ENCODE data around the gene ELF1.

DNA sequence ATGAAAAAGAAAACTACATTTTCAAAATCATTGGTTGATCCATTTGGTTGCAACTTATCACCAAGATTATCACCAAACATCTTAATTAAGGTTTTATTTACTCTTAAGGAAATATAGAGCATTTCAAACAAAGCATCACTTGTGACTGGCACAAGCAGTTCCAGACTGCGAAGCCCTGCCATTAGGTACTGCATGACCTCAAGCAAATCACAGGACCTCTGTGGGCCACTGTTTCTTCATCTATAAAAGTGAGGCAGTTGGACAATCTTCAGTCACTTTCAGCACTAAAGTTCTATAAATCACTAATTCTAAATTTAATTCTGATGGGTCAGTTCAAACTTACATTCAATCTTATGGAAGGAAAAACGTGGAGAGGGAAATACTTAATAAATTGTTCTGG lies 2.0 kb downstream of the ELF1 start:
- TF ChIP-seq, protein P1, sequence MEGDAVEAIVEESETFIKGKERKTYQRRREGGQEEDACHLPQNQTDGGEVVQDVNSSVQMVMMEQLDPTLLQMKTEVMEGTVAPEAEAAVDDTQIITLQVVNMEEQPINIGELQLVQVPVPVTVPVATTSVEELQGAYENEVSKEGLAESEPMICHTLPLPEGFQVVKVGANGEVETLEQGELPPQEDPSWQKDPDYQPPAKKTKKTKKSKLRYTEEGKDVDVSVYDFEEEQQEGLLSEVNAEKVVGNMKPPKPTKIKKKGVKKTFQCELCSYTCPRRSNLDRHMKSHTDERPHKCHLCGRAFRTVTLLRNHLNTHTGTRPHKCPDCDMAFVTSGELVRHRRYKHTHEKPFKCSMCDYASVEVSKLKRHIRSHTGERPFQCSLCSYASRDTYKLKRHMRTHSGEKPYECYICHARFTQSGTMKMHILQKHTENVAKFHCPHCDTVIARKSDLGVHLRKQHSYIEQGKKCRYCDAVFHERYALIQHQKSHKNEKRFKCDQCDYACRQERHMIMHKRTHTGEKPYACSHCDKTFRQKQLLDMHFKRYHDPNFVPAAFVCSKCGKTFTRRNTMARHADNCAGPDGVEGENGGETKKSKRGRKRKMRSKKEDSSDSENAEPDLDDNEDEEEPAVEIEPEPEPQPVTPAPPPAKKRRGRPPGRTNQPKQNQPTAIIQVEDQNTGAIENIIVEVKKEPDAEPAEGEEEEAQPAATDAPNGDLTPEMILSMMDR (IDR thresholded peaks at IDR 0.05; ENCODE audit: extremely low read depth in 1 of 2, insufficient read depth in 1 of 2, low read depth in 1 of 2, low read length in 2 of 2), result no peak
- TF ChIP-seq POLR2A (IDR thresholded peaks at IDR 0.05; ENCODE audit: low read depth, low read length) (no peak), POLR2AphosphoS5 (IDR thresholded peaks at IDR 0.05; ENCODE audit: insufficient read depth, low read depth, low read length) (no peak)
